ENCODE results near the gene DTNB.
"Not testable (repeated sequence)": the region's sequence is repeated elsewhere in the genome, so short reads cannot be mapped to it uniquely, and the experiment has no call there.

Gene DTNB

GRCh38 chr2:25446122-25446521, 227.3 kb downstream of the DTNB start:
- DNase-seq = no peak

GRCh38 chr2:25445464-25445863, 227.9 kb downstream of the DTNB start:
- DNase-seq = no peak

- no peak for DNase-seq
Measured at GRCh38 chr2:25444608-25445270, 228.6 kb downstream of the DTNB start.

GRCh38 chr2:25443766-25444165, 229.6 kb downstream of the DTNB start:
- DNase-seq = no peak

GRCh38 chr2:25441353-25441752, 232.0 kb downstream of the DTNB start:
- no peak for DNase-seq

- DNase-seq = no peak
Measured at GRCh38 chr2:25438793-25439192, 234.6 kb downstream of the DTNB start.

GRCh38 chr2:25437881-25438662, 235.3 kb downstream of the DTNB start:
- no peak for DNase-seq

GRCh38 chr2:25435421-25435820, 238.0 kb downstream of the DTNB start:
- no peak for DNase-seq

- no peak for DNase-seq
Measured at GRCh38 chr2:25431604-25432003, 241.8 kb downstream of the DTNB start.

- DNase-seq = no peak
Measured at GRCh38 chr2:25430556-25430955, 242.8 kb downstream of the DTNB start.

- DNase-seq = no peak
Measured at GRCh38 chr2:25426326-25426725, 247.1 kb downstream of the DTNB start.

GRCh38 chr2:25424426-25425028, 248.8 kb downstream of the DTNB start:
- no peak for DNase-seq

- DNase-seq = no peak
Measured at GRCh38 chr2:25421820-25422411, 251.5 kb downstream of the DTNB start.

- DNase-seq = no peak
Measured at GRCh38 chr2:25421289-25421688, 252.1 kb downstream of the DTNB start.

- DNase-seq = no peak
Measured at GRCh38 chr2:25420820-25421237, 252.5 kb downstream of the DTNB start.

GRCh38 chr2:25419678-25420242, 253.6 kb downstream of the DTNB start:
- no peak for DNase-seq

- DNase-seq = peak; percentile 68
Measured at GRCh38 chr2:25418944-25419677, 254.3 kb downstream of the DTNB start.

GRCh38 chr2:25417715-25418369, 255.5 kb downstream of the DTNB start:
- DNase-seq = no peak

- DNase-seq = no peak
Measured at GRCh38 chr2:25416674-25417073, 256.7 kb downstream of the DTNB start.

GRCh38 chr2:25414781-25415180, 258.6 kb downstream of the DTNB start:
- DNase-seq = no peak

- not testable (repeated sequence) for DNase-seq
Measured at GRCh38 chr2:25413409-25413808, 260.0 kb downstream of the DTNB start.

GRCh38 chr2:25411753-25412152, 261.6 kb downstream of the DTNB start:
- no peak for DNase-seq

Measured in NCI-H1694 treated with DMSO at 0.1 percent for 48 hours (cell line).